HUES64 (cell line): ENCODE measurements around the gene LUC7L3.

Experiments
- H3K27ac ChIP-seq: 2 replicates; pipeline ENCODE4 v1.7.0; 2013; ENCODE audit warnings: low read depth, low read length, inconsistent platforms
- H3K27me3 ChIP-seq: 2 replicates; pipeline ENCODE4 v1.6.1; 2013; ENCODE audit warnings: mild to moderate bottlenecking, low read length; ENCODE audit not compliant: insufficient read depth
- H3K36me3 ChIP-seq: 2 replicates; pipeline ENCODE4 v1.6.1; 2013; ENCODE audit warnings: mild to moderate bottlenecking, low read length; ENCODE audit not compliant: insufficient read depth
- H3K4me1 ChIP-seq: 2 replicates; pipeline ENCODE4 v1.6.1; 2013; ENCODE audit warnings: mild to moderate bottlenecking, low read length, moderate library complexity; ENCODE audit not compliant: insufficient read depth
- H3K4me3 ChIP-seq: 2 replicates; pipeline ENCODE4 v1.5.1; 2013; ENCODE audit warnings: mild to moderate bottlenecking, low read length, moderate library complexity
- H3K9ac ChIP-seq: 2 replicates; pipeline ENCODE4 v1.6.1; 2013; ENCODE audit warnings: mild to moderate bottlenecking, low read depth, low read length
- H3K9me3 ChIP-seq: 2 replicates; pipeline ENCODE4 v1.6.1; 2013; ENCODE audit warnings: low read depth, low read length; ENCODE audit not compliant: insufficient read depth
- whole genome bisulfite sequencing: fragments of 150-250, 120-280 bp; methylation state at CpG from one replicate; pipeline ENCODE4 v1.1.7; 2013; ENCODE audit warnings: missing lambda C conversion rate; 5-methylcytosine and 5-hydroxymethylcytosine counted together

Gene LUC7L3

DNA sequence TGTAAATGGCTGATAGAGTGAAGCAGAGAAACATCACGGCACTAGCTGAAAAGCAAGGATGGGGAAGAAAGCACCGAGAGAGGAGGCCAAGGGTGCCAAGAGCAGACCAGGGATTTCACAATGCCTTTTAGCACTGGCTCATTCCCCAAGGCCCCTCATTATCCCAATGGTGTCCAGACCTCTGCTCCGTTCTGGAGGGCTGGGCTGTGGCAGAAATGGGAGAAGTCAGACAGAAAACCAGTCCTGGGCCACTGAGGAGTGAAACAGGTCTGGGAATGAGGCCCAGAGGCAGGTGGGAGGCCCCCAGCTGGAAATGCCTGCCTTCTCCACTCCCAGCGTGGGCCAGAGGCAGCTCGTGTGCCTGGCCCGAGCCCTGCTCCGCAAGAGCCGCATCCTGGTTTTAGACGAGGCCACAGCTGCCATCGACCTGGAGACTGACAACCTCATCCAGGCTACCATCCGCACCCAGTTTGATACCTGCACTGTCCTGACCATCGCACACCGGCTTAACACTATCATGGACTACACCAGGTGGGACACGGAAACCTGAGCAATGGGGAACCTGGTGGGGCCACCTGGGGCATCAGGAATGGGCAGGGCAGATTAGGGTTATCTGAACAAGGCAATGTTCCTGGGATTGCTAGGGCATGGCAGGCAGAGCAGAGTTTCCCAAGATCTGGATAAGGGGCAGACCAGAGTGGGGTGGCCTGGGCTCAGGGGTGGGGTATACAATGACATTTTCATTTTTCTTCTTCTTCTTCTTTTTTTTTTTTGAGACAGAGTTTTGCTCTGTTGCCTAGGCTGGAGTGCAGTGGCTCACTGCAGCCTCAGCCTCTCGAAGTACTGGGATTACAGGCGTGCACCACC is 32.0 kb upstream of the LUC7L3 start:
- H3K4me3 ChIP-seq, result no peak overlapping the region
- no peaks in the 10 kb centered on the region for H3K9me3 ChIP-seq
- peaks cover 3% of the 10 kb centered on the region for H3K36me3 ChIP-seq
- WGBS, result 84% methylated on average over 16 of the region's 16 CpGs
- H3K27ac ChIP-seq, result no peak overlapping the region
- no peaks in the 10 kb centered on the region for H3K27me3 ChIP-seq
- H3K4me1 ChIP-seq, result peaks cover 33% of the 10 kb centered on the region
- H3K9ac ChIP-seq, result no peak overlapping the region

DNA sequence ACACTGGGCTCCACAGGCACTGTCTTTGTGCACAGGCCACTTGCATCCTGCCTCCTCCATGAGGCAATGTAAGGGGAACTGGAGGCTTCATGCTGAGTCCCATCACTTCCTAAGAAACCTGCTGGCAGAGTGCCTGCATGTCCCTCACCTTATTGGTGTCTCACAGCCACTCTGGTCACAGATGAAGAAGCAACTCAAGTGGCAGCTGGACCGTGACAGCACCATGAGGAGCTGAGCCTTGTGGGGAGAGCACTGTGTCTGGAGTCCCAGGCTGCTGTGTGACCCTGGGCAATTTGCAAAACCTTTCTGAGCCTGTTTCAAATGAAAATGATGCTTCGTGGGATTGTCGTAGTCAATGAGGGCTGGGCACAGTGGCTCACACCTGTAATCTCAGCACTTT is 31.2 kb upstream of the LUC7L3 start:
- peaks cover 11% of the 10 kb centered on the region for H3K36me3 ChIP-seq
- no peaks in the 10 kb centered on the region for H3K9me3 ChIP-seq
- no peak overlapping the region for H3K27ac ChIP-seq
- H3K9ac ChIP-seq, result no peak overlapping the region
- no peaks in the 10 kb centered on the region for H3K27me3 ChIP-seq
- H3K4me3 ChIP-seq, result no peak overlapping the region
- H3K4me1 ChIP-seq, result peaks cover 33% of the 10 kb centered on the region
- 94% methylated on average over 3 of the region's 3 CpGs for WGBS

DNA sequence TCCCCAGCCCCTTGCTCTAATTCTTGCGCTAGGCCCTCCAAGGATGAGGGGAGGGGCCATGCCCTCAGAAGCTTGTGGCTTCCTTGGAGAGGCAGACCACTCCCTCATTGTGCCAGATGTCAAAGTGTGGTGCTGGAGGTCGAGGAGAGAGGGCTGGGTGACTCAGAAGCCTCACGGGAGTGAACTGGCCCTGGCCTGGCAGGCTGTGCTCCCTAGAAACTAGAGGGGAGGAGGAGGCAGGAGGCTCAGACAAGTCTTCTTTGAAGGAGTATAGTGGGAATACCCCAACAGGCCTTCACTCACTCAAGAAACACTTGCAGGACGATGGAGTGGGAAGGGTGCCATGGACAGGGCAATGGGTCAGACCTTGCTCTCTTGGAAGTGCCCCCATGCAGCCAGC is 30.2 kb upstream of the LUC7L3 start:
- H3K4me1 ChIP-seq, result peaks cover 33% of the 10 kb centered on the region
- H3K9me3 ChIP-seq, result no peaks in the 10 kb centered on the region
- no peaks in the 10 kb centered on the region for H3K27me3 ChIP-seq
- WGBS, result 63% methylated on average over 4 of the region's 4 CpGs
- no peak overlapping the region for H3K9ac ChIP-seq
- no peak overlapping the region for H3K4me3 ChIP-seq
- H3K36me3 ChIP-seq, result peaks cover 21% of the 10 kb centered on the region
- no peak overlapping the region for H3K27ac ChIP-seq

DNA sequence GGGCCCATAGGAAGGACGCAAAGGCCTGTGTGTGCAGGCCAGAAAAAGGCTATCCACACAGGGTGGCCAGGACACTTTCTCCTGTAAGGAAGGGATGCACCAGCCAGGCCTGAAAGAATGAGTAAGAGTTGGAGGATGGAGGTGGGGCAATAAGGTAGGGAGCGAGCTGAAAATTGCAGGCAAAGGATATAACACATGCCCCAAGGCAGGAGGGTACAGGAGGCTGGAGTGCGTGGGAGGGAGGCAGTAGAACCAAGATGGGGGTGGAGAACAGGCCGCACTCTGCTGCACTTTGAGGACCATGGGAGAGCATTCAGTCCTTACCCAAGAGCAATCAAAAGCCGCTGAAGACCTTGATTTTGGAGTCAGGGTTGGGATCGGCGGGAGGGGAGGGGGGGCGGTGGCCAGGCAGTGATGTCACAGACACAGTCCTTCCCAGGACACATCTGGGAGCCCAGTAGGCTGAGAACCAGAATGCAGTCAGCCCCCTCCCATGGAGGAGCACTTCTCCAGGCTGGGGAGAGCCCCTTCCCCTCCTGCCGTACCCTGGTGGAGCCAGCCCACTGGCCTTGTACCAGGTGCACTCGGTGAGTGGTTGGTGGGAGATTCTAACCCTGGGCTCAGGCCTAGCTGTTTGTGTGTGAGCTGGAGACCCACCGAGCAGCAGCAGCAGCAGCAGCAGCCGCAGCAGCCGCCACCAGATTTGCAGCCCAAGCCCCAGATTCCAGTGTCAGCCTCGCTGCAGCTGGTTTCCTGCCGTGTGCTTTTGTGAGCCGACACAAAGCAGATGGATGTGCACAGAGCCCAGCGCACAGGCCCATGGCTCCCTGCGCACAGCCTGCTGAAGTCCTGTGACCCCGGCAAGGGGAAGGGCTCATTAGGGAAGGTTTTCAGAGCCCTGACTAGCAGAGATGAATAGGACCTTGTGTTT is 29.2 kb upstream of the LUC7L3 start:
- peak overlapping the region; percentile 57; the same call in 1 of the 2 replicates for H3K27ac ChIP-seq
- no peak overlapping the region for H3K4me3 ChIP-seq
- WGBS, result 58% methylated on average over 19 of the region's 19 CpGs
- H3K27me3 ChIP-seq, result no peaks in the 10 kb centered on the region
- H3K9ac ChIP-seq, result peak overlapping the region; percentile 23
- H3K9me3 ChIP-seq, result no peaks in the 10 kb centered on the region
- H3K36me3 ChIP-seq, result peaks cover 29% of the 10 kb centered on the region
- H3K4me1 ChIP-seq, result peaks cover 27% of the 10 kb centered on the region

DNA sequence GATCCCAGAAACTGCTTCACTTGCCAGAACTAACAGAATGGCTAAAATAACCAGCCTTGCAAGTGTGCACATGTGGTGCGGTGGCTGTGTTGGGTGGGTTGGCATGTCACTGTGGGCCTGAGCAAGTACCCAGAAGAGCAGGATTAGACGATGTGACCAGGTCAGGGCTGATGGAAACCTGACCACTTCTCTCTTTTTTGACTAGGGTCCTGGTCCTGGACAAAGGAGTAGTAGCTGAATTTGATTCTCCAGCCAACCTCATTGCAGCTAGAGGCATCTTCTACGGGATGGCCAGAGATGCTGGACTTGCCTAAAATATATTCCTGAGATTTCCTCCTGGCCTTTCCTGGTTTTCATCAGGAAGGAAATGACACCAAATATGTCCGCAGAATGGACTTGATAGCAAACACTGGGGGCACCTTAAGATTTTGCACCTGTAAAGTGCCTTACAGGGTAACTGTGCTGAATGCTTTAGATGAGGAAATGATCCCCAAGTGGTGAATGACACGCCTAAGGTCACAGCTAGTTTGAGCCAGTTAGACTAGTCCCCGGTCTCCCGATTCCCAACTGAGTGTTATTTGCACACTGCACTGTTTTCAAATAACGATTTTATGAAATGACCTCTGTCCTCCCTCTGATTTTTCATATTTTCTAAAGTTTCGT is 28.4 kb upstream of the LUC7L3 start:
- H3K36me3 ChIP-seq, result peaks cover 37% of the 10 kb centered on the region
- H3K9me3 ChIP-seq, result no peaks in the 10 kb centered on the region
- no peaks in the 10 kb centered on the region for H3K27me3 ChIP-seq
- no peak overlapping the region for H3K4me3 ChIP-seq
- H3K4me1 ChIP-seq, result peaks cover 26% of the 10 kb centered on the region
- peak overlapping the region; percentile 57; the same call in 1 of the 2 replicates for H3K27ac ChIP-seq
- H3K9ac ChIP-seq, result peak overlapping the region; percentile 23
- WGBS, result 92% methylated on average over 9 of the region's 9 CpGs

DNA sequence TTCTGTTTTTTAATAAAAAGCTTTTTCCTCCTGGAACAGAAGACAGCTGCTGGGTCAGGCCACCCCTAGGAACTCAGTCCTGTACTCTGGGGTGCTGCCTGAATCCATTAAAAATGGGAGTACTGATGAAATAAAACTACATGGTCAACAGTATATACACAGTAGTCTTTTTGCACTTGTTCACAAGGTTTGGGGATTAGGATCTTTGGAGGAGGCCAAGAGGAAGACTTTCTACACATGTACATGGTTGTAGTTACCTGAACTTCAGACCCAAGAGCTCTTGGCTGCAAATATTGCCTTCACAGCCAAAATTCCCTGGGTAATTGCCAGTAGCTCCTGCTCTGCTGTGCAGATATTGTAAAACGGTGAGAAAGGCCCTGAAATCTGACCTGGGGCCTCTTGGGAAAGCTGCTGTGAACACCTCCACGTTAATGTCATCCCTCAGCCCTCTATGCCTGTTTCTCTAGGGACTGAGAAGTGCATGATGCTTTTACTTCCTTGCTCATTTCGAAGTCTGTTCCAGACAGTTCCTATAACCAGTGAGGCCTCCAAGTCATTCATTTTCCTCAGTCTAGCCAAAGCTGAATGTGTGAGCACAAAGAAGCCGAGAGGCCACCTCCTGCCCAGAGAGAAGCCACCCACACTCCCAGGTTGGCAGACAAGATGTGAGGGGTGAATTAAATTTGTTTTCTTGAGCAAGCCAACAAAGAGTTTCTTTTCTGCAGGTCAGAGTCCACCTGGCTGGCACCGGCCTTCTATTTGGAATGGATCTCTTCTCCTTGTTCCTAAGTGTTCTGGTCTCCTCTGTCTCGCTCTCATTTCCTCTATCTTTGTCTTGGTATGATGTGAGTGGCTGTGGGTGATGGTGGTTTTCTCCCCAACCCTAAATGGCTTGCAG is 27.6 kb upstream of the LUC7L3 start:
- H3K36me3 ChIP-seq, result peaks cover 44% of the 10 kb centered on the region
- no peak overlapping the region for H3K9ac ChIP-seq
- H3K9me3 ChIP-seq, result no peaks in the 10 kb centered on the region
- peaks cover 20% of the 10 kb centered on the region for H3K4me1 ChIP-seq
- no peaks in the 10 kb centered on the region for H3K27me3 ChIP-seq
- H3K4me3 ChIP-seq, result no peak overlapping the region
- WGBS, result 88% methylated on average over 6 of the region's 6 CpGs
- H3K27ac ChIP-seq, result no peak overlapping the region

DNA sequence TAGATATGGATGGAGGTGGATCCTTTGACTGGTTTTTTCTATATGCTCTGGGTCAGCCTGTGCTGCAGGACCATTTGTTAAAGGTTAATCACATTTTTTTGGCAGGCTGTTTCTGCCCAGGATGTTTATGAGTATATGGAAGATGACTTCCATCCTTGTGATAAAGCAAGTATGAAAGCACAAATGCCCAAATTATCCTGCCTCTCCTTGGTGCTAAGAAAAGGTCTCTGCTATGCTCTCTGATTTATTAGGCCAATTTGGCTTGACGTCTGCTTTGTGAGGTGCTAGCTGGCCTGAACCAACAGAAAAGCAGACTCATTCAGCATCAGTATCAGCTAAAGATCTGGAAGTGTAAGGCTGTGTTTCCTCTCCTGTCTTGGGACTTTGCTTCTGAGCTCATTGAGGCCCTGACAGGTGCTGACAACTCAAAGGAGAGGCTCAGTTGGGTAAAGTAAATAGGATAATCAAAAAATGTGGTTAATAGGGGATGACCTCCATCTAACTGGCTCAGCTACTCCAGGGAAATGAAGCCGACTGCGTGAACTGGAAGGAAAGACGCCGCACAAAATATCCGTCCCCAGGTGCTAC is 26.9 kb upstream of the LUC7L3 start:
- Histone ChIP-seq H3K9ac (no peak overlapping the region), H3K4me3 (no peak overlapping the region), H3K4me1 (peaks cover 20% of the 10 kb centered on the region), H3K9me3 (no peaks in the 10 kb centered on the region), H3K36me3 (peaks cover 52% of the 10 kb centered on the region), H3K27ac (no peak overlapping the region), H3K27me3 (no peaks in the 10 kb centered on the region)
- WGBS, result 93% methylated on average over 6 of the region's 6 CpGs

DNA sequence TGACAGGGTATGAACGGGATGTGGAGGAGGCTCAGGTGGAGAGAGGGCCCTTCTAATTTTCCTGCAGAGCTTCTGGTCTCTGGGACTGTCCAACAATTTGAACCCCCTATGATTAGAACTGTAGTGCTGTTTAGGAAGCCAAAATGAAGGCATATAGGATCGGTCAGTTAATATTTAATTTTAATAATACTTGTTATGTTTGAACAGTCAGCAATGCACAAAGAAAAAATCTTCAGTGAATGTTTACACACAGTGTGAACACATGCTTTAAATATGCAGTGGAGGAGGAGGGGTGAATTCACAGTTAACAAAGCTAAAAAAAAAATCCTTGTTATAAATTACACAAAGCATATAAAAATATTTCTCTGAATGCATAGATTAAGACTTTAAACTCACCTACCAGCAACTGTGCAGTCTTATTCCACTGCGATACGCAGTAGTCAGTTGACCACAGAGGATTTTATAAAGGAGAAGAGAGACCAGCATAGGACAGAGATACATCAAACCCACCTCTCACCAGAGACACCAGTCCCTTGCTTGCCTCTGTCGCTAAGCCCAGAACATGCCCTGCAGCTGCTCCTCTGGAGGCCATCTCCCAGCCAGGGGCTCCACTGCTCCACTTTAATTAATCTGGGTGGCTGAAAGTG is 26.2 kb upstream of the LUC7L3 start:
- H3K4me3 ChIP-seq, result no peak overlapping the region
- peaks cover 58% of the 10 kb centered on the region for H3K36me3 ChIP-seq
- peaks cover 20% of the 10 kb centered on the region for H3K4me1 ChIP-seq
- no peaks in the 10 kb centered on the region for H3K9me3 ChIP-seq
- no peaks in the 10 kb centered on the region for H3K27me3 ChIP-seq
- WGBS, result 97% methylated on average over 4 of the region's 5 CpGs
- no peak overlapping the region for H3K9ac ChIP-seq
- H3K27ac ChIP-seq, result no peak overlapping the region

DNA sequence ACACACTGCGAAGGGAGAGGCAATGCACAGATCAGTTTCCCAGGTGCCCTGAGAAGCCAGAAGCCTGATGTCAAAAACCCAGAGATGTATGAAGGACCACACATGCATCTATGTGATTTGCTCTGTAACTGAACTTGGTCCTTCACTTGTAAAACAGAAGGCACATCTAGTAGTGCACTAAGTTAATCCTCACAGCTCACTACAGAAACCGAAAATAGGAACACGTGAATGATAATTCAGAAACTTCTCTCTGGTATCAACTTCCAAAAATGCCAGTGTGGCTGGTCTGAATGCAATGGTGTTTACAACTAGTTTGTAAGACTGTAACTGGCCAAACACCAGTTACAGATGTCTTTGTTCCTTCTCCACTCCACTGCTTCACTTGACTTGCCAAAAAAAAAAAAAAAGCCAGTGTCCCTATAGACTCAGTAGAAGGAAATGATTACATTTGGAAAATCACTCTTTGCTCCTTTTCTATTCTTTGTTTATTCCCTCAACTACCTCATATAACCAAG is 23.0 kb upstream of the LUC7L3 start:
- Histone ChIP-seq H3K4me3 (no peak overlapping the region), H3K9me3 (no peaks in the 10 kb centered on the region), H3K27me3 (no peaks in the 10 kb centered on the region), H3K36me3 (peaks cover 83% of the 10 kb centered on the region), H3K9ac (no peak overlapping the region), H3K4me1 (no peaks in the 10 kb centered on the region), H3K27ac (no peak overlapping the region)
- 95% methylated on average over 3 of the region's 3 CpGs for WGBS
